HL-60 (cell line): ENCODE data around the gene NKIRAS2.

ENCODE experiments used
- DNase-seq, 2 experiments: peaks; one replicate each; pipeline ENCODE4 v3.0.0-alpha.2; 2010 to 2020; ENCODE audit warnings: low read depth in 1 of 2, low spot score in 1 of 2
- H3K27ac ChIP-seq: fragments of 250-450 bp; sonication (Bioruptor Pico); replicated peaks from 2 replicates; pipeline ENCODE4 v1.5.1; 2020; ENCODE audit warnings: mild to moderate bottlenecking, moderate library complexity
- H3K27me3 ChIP-seq: fragments of 250-450 bp; sonication (Bioruptor Pico); 2 replicates; pipeline ENCODE4 v1.5.1; 2021; ENCODE audit warnings: mild to moderate bottlenecking, moderate library complexity; ENCODE audit not compliant: insufficient read depth, poor library complexity, severe bottlenecking
- H3K4me3 ChIP-seq: replicated peaks from 2 replicates; pipeline ENCODE4 v1.5.1; 2011; ENCODE audit warnings: mild to moderate bottlenecking, control low read depth, low read length; ENCODE audit not compliant: insufficient read depth
- GABPA ChIP-seq: IDR thresholded peaks from 2 replicates; pipeline ENCODE4 v1.6.1; 2012; ENCODE audit warnings: low read depth
- POLR2AphosphoS5 ChIP-seq: IDR thresholded peaks from 2 replicates; pipeline ENCODE4 v1.6.1; 2012; ENCODE audit warnings: low read depth
- SPI1 ChIP-seq: IDR thresholded peaks from 2 replicates; pipeline ENCODE4 v1.6.1; 2012; ENCODE audit warnings: low read depth, mild to moderate bottlenecking, borderline replicate concordance
- TF ChIP-seq, protein P1 (sequence below): IDR thresholded peaks from one replicate; pipeline ENCODE4 v1.5.1; 2011; ENCODE audit warnings: low read length, control low read depth, inconsistent platforms; ENCODE audit not compliant: insufficient read depth
- TF ChIP-seq, protein P2 (sequence below): IDR thresholded peaks from 2 replicates; pipeline ENCODE4 v1.6.1; 2012; ENCODE audit warnings: low read depth; ENCODE audit not compliant: insufficient replicate concordance

The NKIRAS2 gene

GRCh38 chr17:41974658-41975057, 45.2 kb upstream of the NKIRAS2 start:
- TF ChIP-seq GABPA (no peak), POLR2AphosphoS5 (no peak), SPI1 (no peak)
- TF ChIP-seq, protein P1, sequence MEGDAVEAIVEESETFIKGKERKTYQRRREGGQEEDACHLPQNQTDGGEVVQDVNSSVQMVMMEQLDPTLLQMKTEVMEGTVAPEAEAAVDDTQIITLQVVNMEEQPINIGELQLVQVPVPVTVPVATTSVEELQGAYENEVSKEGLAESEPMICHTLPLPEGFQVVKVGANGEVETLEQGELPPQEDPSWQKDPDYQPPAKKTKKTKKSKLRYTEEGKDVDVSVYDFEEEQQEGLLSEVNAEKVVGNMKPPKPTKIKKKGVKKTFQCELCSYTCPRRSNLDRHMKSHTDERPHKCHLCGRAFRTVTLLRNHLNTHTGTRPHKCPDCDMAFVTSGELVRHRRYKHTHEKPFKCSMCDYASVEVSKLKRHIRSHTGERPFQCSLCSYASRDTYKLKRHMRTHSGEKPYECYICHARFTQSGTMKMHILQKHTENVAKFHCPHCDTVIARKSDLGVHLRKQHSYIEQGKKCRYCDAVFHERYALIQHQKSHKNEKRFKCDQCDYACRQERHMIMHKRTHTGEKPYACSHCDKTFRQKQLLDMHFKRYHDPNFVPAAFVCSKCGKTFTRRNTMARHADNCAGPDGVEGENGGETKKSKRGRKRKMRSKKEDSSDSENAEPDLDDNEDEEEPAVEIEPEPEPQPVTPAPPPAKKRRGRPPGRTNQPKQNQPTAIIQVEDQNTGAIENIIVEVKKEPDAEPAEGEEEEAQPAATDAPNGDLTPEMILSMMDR, result no peak
- TF ChIP-seq, protein P2, sequence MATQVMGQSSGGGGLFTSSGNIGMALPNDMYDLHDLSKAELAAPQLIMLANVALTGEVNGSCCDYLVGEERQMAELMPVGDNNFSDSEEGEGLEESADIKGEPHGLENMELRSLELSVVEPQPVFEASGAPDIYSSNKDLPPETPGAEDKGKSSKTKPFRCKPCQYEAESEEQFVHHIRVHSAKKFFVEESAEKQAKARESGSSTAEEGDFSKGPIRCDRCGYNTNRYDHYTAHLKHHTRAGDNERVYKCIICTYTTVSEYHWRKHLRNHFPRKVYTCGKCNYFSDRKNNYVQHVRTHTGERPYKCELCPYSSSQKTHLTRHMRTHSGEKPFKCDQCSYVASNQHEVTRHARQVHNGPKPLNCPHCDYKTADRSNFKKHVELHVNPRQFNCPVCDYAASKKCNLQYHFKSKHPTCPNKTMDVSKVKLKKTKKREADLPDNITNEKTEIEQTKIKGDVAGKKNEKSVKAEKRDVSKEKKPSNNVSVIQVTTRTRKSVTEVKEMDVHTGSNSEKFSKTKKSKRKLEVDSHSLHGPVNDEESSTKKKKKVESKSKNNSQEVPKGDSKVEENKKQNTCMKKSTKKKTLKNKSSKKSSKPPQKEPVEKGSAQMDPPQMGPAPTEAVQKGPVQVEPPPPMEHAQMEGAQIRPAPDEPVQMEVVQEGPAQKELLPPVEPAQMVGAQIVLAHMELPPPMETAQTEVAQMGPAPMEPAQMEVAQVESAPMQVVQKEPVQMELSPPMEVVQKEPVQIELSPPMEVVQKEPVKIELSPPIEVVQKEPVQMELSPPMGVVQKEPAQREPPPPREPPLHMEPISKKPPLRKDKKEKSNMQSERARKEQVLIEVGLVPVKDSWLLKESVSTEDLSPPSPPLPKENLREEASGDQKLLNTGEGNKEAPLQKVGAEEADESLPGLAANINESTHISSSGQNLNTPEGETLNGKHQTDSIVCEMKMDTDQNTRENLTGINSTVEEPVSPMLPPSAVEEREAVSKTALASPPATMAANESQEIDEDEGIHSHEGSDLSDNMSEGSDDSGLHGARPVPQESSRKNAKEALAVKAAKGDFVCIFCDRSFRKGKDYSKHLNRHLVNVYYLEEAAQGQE, result no peak
- no peak for DNase-seq
- H3K4me3 ChIP-seq, result no peak overlapping the region
- H3K27me3 ChIP-seq, result no peaks in the 10 kb centered on the region
- no peak overlapping the region for H3K27ac ChIP-seq

DNA sequence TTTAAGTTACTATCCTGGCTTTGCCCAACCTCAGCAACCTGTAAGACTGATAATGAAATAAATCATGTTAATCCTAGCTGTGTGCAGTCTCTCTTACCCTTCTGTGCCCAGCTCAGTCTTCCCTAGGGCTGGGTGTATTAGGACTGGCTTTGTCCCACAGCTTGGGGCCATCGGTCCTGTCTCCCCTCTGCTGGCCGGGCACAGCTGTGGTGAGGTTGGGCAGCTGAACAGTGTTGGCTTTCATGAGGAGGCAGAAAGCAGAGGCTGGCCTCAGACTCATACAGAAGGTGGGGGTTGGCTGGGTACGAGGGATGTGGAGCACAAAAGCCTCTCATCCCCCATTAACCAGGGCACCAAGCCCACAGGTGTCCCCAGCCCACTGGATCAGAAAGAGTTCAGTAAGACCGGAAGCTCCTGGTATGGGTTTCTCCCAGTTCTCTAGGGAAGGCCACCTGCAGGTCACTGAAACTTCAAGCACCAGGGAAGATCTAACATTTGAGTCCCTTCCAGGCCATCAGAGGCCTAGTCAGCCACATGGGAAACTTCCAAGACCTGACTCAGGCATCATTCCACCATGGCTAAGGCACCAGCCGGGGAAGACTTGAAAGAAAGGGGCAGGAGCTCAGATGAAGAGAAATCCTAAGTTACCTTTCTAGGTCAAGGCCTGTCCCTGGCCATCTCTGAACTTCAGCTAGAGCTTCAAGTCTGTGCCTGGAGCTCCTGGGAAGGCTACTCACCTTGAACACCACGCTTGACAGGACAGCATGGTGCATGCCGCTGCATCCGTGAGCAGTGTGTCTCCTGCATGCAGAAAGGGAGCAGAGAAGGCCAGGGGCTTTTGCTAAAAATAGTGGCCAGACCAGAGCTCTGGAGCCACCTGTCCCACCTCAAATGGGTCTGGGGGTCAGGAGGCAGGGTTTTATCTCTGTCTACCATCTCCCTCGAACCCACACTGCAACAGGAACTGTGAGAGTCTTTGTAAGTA, 44.5 kb upstream of the NKIRAS2 start:
- DNase-seq, result no peak
- TF ChIP-seq SPI1, result no peak
- TF ChIP-seq, protein P2, result no peak
- TF ChIP-seq, protein P1, result no peak
- no peak for TF ChIP-seq POLR2AphosphoS5
- TF ChIP-seq GABPA, result no peak
- Histone ChIP-seq H3K27me3 (no peaks in the 10 kb centered on the region), H3K27ac (no peak overlapping the region), H3K4me3 (no peak overlapping the region)

- TF ChIP-seq, protein P2, result no peak
- TF ChIP-seq POLR2AphosphoS5, result no peak
- no peak for TF ChIP-seq SPI1
- no peak for TF ChIP-seq GABPA
- DNase-seq, result no peak
- Histone ChIP-seq H3K27me3 (no peaks in the 10 kb centered on the region), H3K4me3 (no peak overlapping the region), H3K27ac (no peak overlapping the region)
Measured at GRCh38 chr17:41976142-41976768, 43.6 kb upstream of the NKIRAS2 start.
